Left ventricle myocardium inferior (tissue), 1 donor: ENCODE measurements around the gene CYP27C1. TPM values are rescaled to one million over a fixed set of nuclear protein-coding genes. Genes with fewer than 3 reads are reported as not detected.

Experiments
- DNase-seq: peaks from one replicate; pipeline ENCODE4 v3.0.0-alpha.2; 2020
- H3K27ac ChIP-seq: fragments of 200-600 bp; replicated peaks from 2 replicates; pipeline ENCODE4 v1.8.0; 2021
- H3K27me3 ChIP-seq: fragments of 200-600 bp; 2 replicates; pipeline ENCODE4 v1.8.0; 2021; ENCODE audit warnings: low read depth
- H3K36me3 ChIP-seq: fragments of 200-600 bp; 2 replicates; pipeline ENCODE4 v1.8.0; 2021
- H3K4me1 ChIP-seq: fragments of 200-600 bp; 2 replicates; pipeline ENCODE4 v1.8.0; 2021
- H3K4me3 ChIP-seq: fragments of 200-600 bp; 2 replicates; pipeline ENCODE4 v1.8.0; 2021; ENCODE audit warnings: mild to moderate bottlenecking, moderate library complexity
- H3K9me3 ChIP-seq: fragments of 200-600 bp; replicated peaks from 2 replicates; pipeline ENCODE4 v1.8.0; 2021
- CTCF ChIP-seq: fragments of 200-600 bp; IDR thresholded peaks from 2 replicates; pipeline ENCODE4 v1.8.0; 2021; ENCODE audit warnings: antibody characterized with exemption, mild to moderate bottlenecking, borderline replicate concordance
- intact Hi-C: fragments of 100-400 bp; cut with micrococcal nuclease; formaldehyde crosslinking; loops from one replicate; pipeline ENCODE4 v1.11.0; 2022
- total RNA-seq: library from RNA; stranded (reverse); fragmentation: NEBNext Ultra II Directional; extraction: Animal tissue kit (Norgen Biotek cat#: 25700); gene quantifications from one replicate; pipeline ENCODE4 v1.2.1, GENCODE V29; 2021
- donor health status: DM: no; HTN: yes; CAD: no; lungs with severe emphysema.

The CYP27C1 gene
- total RNA-seq, 1 donor from 2014 or later, result 0.11 TPM

GRCh38 chr2:127187081-127187775, 32.9 kb downstream of the CYP27C1 start:
- Histone ChIP-seq H3K27me3 (peaks cover 57% of the 10 kb centered on the region), H3K27ac (no peak overlapping the region), H3K9me3 (peaks cover 6% of the 10 kb centered on the region), H3K4me1 (peaks cover 6% of the 10 kb centered on the region), H3K36me3 (no peaks in the 10 kb centered on the region), H3K4me3 (no peak overlapping the region)
- no peak for TF ChIP-seq CTCF
- DNase-seq, result no peak
- intact Hi-C loops, result no loop called here

DNA sequence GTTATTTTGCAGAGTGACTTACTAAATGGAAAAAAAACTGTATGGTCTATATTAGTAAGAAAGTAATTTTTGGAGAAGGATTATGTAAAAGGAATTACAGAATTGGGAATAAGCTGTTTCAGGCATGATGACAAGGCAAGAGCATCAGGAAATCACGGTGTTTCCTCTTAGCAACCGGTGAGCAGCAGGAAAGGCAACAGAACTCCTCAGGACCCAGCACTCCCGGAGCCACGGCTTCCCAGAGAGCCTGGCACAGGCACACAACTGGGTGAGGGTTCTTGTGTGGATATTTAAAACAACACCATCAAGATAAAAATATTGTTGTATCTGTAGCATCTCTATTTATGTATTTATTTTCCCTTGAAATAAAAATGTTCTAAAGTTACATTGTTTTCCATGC, 34.4 kb downstream of the CYP27C1 start:
- no peak overlapping the region for H3K27ac ChIP-seq
- no peaks in the 10 kb centered on the region for H3K36me3 ChIP-seq
- peaks cover 10% of the 10 kb centered on the region for H3K9me3 ChIP-seq
- H3K4me3 ChIP-seq, result no peak overlapping the region
- DNase-seq, result no peak
- intact Hi-C loops, result no loop called here
- H3K4me1 ChIP-seq, result peaks cover 6% of the 10 kb centered on the region
- H3K27me3 ChIP-seq, result peaks cover 42% of the 10 kb centered on the region
- TF ChIP-seq CTCF, result no peak

DNA sequence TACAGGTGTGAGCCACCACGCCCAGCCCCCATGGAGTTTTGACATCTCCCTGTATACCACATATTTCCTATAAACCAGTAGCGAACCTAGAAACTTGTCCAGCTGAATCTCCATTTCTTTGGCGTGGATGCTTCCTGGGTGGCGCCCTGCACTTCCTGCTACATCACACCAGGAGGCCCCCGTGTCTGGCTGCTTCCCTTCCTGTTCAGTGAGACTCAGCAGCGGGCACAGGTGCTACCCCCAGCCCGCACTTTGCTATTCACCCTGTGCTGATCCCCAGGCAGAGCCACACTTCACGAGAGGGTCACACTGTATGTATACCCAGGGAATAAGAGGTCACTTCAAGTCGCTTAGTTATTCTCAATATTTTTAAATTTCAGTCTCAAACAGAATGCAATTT, 35.0 kb downstream of the CYP27C1 start:
- H3K4me1 ChIP-seq, result peaks cover 6% of the 10 kb centered on the region
- no peaks in the 10 kb centered on the region for H3K36me3 ChIP-seq
- H3K27me3 ChIP-seq, result peaks cover 41% of the 10 kb centered on the region
- H3K4me3 ChIP-seq, result no peak overlapping the region
- no peak for DNase-seq
- no peak for TF ChIP-seq CTCF
- H3K9me3 ChIP-seq, result peaks cover 16% of the 10 kb centered on the region
- intact Hi-C loops, result no loop called here
- no peak overlapping the region for H3K27ac ChIP-seq

DNA sequence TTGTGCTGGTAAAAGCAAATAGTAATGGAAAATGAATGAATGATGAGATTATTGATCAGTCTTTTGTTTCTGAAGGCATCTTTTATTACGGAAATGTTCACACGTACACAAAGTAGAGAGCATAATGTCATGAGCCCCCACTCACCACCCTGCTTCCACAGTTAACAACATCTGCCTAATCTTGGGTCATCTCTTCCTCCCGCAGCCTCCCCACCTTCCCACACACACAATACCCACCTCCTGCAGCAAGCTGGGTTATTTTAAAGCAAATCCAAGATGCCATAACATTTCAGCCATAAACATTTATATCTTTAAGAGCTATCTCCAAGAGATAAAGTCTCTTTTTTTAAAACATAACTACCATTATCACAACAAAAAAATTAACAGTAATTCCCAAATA, 36.3 kb downstream of the CYP27C1 start:
- Histone ChIP-seq H3K27me3 (peaks cover 35% of the 10 kb centered on the region), H3K4me1 (peaks cover 6% of the 10 kb centered on the region), H3K9me3 (peaks cover 21% of the 10 kb centered on the region), H3K27ac (no peak overlapping the region), H3K36me3 (no peaks in the 10 kb centered on the region), H3K4me3 (no peak overlapping the region)
- no peak for TF ChIP-seq CTCF
- intact Hi-C loops, result no loop called here
- no peak for DNase-seq

DNA sequence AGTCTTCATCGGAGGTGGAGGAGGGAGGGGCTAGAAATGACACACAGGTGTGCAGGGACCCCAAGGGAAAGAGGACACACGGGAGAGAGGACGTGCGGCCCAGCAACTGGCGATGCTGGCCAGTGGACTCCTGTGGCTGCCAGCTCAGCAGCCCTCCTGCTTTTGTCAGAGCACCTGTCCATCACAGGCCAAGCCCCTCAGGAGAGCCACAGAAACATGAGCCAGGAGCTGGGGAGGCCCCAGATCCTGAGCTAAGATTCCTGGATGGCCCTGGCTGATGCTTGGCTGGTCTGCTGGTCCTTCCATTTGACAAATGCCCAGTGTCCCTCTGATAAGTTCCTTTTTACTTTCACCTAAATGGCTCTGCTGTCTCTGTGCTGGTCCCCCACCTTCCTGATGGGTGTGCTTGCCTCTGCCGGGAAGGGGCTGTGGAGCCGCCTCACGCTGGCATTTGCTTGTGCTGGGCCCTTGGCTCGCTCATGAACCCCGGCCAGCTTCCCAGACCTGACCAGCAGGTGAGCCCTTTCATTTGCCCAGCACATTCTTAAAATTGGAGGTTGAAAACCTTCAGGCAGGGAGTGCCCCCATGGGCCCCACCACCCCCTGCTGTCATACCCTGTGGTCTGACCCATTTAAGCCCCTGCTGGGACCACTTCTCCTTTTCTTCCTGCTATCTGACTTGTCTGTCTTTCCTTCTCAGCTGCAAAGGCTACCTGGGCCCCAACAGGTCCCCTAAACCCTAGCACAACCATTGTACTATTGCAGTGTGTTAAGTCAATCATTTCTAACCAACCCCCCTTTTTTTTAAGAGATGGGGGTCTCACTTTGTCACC, 37.3 kb downstream of the CYP27C1 start:
- no peak for DNase-seq
- Histone ChIP-seq H3K9me3 (peaks cover 23% of the 10 kb centered on the region), H3K4me1 (peaks cover 6% of the 10 kb centered on the region), H3K27ac (no peak overlapping the region), H3K27me3 (peaks cover 30% of the 10 kb centered on the region), H3K36me3 (no peaks in the 10 kb centered on the region), H3K4me3 (no peak overlapping the region)
- TF ChIP-seq CTCF, result no peak
- intact Hi-C loops, result no loop called here
